GM12865 (cell line): ENCODE results near the gene C2CD4D.

Source experiments
- DNase-seq: peaks from one replicate; pipeline ENCODE4 v3.0.0; 2010; ENCODE audit warnings: low read depth
- H3K4me3 ChIP-seq: 2 replicates; pipeline ENCODE4 v1.5.1; 2011; ENCODE audit warnings: mild to moderate bottlenecking, low read depth, low read length, control low read depth
- CTCF ChIP-seq: IDR thresholded peaks from 2 replicates; pipeline ENCODE4 v1.5.1; 2011; ENCODE audit warnings: low read length, control low read depth, low read depth, inconsistent platforms; ENCODE audit not compliant: insufficient read depth; ENCODE audit errors: missing control alignments

Gene C2CD4D

GRCh38 chr1:151800830-151801229, 38.8 kb downstream of the C2CD4D start:
- H3K4me3 ChIP-seq, result no peak overlapping the region
- no peak for DNase-seq
- TF ChIP-seq CTCF, result no peak

DNA sequence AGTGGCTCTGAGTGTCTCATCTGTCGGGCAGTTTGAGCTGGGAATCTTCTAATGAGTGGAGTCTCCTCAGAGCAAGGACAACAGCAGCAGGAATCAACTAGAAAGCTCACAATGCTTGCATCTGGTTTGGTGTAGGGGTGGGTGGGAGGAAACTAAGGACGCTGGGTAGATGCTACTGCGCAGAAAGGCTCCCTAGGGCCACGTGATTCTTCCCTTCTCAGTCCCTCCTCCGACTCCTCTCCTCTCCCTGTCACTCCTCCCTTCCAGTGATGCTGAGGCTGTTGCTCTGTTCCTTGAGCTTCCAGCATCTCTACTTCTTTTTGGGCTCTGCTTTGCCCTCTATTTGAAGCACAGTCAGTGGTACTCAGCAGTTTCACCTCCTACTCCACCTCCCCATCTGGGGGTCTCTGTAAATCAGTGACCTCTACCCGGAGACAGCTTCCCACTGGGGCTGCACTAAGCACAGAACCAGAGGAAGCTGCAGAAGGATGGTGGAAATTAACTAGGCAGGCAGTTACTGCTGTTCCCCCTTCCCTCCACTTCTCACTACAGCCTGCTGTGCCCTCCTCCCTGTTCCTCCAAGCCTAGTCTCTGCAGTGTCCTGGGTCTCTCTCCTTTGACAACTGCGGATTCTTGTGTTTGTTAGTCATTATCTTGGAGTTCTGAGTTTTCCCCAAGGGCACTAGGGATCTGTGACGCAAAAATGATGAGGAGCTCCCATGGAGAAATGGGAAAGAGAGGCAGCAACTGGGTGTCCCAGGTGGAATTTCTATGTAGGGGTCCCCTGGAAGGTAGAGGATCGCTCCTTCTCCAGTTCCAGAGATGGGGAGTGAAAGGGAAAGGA, 40.2 kb downstream of the C2CD4D start:
- H3K4me3 ChIP-seq, result no peak overlapping the region
- DNase-seq, result no peak
- no peak for TF ChIP-seq CTCF

- no peak overlapping the region for H3K4me3 ChIP-seq
- no peak for TF ChIP-seq CTCF
- peak; percentile 62 for DNase-seq
Observed at GRCh38 chr1:151798571-151798970, 41.0 kb downstream of the C2CD4D start.

DNA sequence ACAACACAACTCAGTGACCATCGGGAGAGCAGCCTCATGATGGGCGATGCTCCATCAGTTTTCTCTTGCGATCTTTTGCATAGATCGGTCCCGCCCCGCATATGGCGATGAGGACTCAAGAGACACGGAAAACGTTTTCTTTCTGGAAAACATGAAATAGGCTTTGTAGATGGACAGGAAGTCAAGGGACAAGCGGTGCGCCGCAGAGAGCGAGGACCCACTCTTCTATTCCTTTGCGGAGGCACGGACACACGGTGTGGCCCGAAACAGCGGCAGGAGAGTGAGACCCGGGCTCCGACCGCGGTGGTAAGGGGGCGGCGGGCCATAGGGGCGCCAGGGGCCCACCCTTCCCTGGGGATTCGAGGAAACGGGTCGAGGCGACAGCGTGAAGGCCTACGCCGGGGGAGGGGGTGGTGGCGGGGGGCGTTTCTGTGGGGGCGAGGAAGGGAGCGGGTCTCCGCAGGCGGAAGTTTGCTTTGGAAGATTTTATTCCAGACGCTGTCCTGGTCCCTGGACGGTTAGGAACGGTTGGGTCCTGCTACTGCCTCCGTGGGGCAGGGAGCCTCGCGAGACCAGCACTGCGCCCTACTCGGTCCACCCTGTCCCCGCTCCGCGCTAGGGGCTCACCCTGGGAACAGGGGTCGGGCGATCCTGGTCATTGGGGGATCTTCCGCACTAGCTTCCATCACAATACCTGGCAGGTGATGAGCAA, 48.5 kb downstream of the C2CD4D start:
- H3K4me3 ChIP-seq, result peak overlapping the region; percentile 82
- TF ChIP-seq CTCF, result no peak
- peak; percentile 19 for DNase-seq

- peak; percentile 100 for DNase-seq
- peak; percentile 13 for TF ChIP-seq CTCF
- peak within 1 kb of the TSS; percentile 82 for H3K4me3 ChIP-seq
Observed at GRCh38 chr1:151790071-151790939, 49.3 kb downstream of the C2CD4D start, which contains the start of gene TDRKH. TSS of gene TDRKH (minus strand) at chr1:151790500. CDS start at chr1:151783022, 7,478 bp downstream.
